ENCODE data around the gene TRAPPC2L.
"Not testable (repeated sequence)": the region's sequence is repeated elsewhere in the genome, so short reads cannot be mapped to it uniquely, and the experiment has no call there.

TRAPPC2L gene

DNA sequence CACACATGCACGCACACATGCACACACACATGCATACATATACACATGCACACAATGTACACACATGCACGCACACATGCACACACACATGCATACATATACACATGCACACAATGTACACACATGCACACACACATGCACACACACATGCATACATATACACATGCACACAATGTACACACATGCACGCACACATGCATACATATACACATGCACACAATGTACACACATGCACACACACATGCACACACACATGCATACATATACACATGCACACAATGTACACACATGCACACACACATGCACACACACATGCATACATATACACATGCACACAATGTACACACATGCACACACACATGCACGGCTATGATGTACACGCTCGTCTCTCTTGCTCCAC is 37.3 kb downstream of the TRAPPC2L start:
- not testable (repeated sequence) for DNase-seq

DNA sequence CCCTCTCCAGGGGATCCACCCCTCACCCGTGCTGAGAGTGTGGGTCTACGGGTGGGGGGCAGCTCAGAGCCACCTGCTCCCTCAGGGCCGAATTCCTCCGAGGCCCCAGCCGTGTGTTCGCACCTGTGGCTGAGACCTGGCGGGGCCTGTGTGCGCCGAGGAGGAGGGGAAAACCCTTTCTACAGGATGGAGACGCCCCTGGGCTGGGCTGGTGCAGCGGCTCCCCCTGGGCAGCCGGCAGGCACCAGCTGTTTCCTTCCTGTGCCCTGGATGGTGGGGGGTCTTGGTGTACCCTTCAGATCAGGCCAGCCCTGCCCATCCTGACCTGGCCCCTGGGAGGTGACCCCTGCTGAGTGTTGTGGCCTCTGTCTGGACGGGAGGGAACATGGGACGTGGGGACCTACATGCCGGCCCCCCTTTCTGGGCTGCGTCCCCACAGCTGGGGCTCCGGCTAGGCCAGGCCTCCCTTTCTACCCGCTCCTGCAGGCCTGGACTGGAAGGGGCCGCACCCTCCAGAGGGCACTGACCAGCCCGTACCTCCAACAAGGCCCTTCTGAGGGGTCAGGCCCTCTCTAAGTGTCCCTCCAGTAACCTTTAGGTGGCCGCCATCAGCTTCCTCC is 37.9 kb downstream of the TRAPPC2L start:
- DNase-seq = no peak

DNA sequence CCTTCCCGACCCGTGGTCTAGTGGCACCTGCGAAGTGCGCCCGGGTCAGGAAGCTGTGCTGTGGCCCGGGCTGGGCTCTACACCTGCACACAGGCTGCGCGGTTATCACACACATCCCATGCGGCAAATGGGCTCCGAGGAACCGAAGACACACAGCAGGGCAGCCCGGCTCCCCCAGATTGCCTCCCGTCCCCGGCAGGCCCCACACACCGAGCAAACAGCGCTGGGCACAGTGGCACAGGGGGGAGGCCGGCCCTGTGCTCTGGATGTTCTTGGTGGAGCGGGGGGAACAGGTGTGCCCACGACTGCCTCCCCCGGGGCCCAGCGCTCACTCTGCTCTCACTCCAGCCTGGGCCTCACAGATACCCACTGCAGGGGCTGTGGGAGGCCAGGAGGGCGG is 38.4 kb downstream of the TRAPPC2L start:
- DNase-seq = no peak

DNA sequence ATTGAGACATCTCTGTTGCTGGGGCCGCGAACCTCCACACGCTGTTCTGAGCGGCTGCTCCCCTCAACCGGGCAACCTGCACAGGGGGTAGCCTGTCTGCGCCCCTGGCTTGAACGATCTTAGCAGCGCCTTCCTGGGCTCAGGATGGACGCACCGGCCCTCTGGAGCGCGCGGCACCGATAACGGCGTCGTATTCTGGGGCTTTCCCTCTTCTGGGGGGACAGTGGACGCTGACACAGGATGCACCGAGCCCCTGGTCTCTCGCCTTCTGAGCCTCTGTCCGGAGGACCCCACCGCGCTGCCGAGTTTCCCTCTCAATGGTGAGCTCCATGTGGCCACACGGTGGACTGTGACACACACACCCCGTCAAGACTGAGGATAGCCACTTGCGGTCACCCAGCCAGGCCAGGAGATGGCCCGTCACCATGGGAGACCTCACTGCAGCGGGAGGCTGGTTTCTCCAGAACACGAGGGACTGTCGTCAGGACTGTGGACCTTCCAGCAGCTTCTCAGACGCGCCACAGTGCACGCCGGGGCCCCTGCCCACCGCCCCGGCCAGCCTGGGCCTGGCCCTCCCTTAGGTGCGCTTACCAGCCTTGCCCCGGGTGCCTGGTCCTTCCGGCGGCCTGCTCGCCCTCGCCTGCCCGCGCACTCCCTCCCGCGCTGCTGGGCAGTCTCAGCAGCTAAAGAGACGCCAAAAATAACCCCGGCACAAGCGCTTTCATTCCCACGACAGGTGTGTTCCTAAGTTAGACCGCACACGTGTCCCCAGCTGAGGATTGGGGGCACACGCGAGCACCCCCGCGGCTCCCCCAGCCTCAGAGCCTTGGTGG is 39.5 kb downstream of the TRAPPC2L start:
- DNase-seq = no peak

DNA sequence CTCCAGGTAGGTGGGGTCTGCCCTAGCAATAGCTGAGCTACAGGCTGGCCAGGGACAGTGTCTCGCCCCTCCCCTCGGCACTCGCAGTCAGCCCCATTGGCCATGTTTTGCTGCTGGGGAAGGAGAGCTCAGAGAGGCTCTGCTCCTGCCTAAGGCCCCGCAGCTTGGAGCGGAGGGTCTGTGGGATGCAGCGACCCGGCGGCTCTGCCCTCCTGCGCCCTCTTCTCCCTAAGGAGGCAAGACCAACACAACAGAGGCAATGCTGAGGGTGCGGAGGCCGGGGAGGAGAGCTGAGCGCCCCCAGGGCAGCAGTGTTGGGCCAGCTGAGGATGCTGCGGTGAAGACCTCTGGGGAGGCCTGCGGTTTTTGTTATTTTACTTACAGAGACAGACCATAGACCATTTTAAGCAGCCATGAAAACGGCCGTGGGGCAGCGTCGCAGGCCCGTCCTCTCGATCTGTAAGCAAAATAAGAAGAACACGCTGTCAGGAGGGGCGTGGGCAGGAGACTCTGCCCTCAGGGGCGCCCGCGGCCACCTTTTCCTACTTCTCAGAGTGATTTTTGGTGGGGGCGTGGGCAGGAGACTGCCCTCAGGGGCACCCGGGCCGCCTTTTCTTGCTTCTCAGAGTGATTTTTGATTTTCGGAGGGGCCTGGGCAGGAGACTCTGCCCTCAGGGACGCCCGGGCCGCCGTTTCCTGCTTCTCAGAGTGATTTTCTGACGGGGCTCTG is 40.9 kb downstream of the TRAPPC2L start:
- no peak for DNase-seq

DNA sequence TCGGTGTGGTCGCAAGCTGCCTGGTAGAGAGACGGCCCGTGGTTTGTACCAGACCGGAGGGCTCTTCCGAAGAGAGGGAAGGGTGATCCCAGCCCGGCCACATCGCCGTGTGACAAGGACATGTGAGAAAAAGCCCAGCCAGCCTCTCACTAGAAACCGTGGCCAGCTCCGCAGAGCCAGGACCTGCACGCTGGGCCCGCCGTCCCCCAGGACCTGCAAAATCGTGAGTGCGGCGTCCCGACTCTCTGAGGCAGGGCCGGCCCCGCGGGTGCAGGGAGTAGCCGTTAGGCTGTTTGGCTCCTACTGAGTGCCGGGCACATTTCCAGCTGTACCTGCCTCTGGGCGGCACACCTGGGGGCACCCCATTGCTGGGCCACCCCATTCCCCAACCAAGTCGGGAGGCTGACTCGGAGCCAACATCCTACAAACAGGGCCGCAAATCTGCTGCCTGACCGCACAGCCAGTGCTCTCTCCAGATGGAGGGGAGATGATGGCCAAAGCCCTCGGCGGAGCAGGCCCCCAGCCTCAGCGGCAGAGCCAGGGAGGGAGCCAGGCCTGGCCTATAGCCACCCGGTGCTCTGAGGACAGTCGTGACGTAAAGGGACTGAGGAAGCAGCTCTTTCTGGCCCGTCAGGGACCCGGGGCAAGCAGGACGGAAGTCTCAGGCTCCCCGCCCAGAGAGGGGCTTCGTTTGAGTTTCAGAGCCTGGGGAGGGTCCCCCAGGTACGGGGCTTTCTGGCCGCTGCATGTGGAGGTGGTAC is 43.2 kb downstream of the TRAPPC2L start:
- no peak for DNase-seq

DNA sequence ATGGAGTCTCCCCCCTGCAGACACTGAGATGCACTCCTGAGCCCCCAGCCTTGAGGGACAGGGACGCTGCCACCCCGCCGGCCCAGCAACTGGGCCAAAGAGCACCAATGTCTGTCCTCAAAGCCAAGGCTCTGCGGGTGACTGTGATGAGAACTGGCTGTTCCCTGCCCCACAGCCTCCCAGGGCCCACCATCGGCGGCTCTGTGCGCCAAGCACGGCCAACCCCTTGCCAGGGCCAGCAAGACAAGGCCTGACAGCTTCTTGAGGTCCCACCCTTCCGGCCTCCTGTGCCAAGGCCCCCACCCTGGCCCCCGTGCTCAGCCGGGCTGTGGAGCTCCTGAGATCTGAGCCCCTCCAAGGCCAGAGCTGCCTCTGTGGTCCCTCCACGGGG is 43.7 kb downstream of the TRAPPC2L start:
- no peak for DNase-seq

DNA sequence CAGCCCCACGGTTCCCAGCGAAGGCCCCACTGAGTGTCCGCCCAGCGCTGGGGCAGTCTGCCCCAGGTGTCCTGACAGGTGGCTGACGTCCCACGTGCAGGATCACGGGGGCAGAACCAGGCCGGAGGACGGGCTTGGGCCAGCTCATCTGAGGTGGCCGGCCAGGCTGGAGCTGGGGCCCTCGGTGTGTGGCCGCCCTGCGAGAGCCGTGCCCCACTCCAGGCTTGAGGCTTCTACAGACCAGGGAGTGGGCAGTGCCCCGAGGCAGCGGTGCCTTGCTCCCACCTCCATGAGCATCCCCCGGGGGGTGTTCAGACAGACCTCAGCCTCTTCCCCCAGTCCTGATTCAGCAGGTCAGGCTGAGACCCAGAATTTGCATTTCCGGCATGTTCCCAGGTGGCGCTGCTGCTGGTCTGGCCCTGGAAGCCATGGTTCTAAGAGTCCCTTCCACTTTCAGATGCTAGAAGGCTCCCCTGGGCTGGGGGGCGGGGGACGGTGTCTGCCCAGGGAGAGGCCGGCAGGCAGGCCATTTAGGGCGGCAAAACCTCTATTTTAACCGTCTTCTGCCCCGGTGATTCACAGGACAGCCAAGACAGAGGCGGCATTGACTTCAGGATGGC is 44.9 kb downstream of the TRAPPC2L start:
- no peak for DNase-seq

DNA sequence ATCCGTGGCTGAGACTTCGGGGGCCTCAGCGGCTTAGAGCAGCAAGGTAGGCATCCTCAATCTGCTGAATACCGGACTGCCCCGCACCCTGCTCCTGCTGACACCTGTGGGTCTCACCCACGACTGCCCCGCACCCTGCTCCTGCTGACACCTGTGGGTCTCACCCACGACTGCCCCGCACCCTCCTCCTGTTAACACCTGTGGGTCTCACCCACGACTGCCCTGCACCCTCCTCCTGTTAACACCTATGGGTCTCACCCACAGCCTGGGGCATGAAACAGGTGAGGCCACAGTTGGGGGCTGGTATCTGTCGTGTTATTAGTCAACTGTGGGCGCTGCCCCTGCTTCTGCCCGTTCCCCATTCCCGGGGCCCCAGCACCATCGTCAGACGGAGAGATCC is 45.8 kb downstream of the TRAPPC2L start:
- DNase-seq = no peak

DNA sequence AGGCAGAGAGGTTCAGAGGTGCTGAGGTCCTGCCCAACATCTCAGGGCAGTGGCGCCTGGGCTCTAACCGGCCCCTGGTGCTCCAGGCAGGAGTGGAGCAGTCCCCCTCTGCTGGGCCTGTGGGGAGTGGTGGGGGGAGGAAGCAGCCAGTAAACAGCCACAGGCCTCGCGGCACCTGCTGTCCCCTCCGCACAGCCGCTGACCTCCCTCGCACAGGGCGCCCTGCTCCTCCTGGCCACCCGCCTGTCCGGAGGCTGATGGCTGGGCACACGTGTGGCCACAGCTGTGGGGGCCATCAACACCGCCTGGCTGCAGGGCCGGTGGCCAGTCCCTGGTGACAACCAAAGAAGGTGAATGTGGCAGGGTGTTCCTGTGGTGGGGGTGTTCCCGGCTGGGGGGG is 46.3 kb downstream of the TRAPPC2L start:
- no peak for DNase-seq

DNA sequence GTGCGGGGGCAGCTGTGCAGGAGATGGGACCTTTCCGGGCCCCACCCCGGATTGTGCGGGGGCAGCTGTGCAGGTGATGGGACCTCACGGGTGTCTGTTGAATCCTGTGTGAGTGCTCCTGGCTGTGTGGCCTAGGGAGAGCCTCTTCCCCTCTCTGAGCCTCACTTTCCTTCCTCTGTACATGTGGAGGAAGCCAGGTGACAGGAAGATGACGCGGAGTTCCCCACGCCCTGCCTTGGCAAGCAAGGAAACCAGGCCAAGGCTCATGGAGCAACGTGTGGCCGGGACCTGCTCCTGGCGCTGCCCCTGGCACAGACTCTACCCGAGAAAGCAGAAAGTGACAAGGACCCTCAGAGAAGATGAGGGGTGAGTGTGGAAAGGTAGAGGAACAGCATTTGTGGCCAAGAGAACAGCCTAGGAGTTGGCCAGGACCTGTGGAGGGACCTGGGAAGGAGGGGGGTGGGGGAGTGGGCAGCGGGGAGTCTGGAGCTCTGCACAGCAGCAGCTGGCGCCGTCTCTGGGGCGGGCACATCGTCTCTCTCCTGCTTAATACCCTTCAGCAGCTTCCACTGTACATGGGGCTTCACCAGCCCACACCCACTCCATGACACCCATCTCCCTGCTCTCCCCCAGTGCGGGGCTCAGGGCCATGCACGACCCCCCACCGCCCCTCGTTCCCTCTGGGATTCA is 47.9 kb downstream of the TRAPPC2L start:
- no peak for DNase-seq

DNA sequence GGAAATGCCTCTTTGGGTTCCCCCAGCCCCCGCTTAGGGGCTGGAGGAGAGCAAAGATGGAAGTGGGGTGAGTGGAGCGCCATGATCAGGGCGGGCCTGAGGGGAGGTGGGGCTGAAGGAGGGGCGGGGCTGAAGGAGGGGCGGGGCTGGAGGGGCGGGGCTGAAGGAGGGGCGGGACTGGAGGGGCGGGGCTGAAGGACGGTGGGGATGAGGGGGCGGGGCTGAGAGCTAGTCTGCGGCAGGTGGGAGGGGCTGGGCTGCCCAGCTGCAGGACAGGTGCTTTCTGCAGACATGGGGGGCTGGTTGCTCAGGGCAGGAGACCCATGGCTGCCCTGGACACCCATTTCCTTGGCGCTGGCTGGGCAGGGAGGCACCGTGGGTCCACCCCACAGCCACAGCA is 48.6 kb downstream of the TRAPPC2L start:
- DNase-seq = no peak

DNA sequence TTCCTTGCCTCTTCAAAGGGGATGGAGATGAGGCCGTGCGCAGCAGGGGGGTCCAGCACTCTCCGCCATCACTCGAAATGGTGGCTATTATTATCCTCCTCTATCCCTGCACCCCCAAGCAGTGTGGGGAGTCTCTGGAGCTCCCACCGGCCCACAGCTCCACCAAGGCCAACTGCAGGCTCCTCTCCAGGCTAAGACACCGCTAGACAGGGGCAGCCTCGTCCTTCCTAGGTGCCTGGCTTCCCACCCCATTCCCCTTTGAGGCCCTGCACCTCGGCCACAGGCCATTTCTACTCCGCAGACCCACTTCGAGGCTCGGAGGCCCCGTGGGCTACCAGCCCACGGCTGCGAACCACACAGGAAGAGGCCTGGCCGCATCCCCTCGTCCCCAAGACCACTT is 49.1 kb downstream of the TRAPPC2L start:
- DNase-seq = no peak

DNA sequence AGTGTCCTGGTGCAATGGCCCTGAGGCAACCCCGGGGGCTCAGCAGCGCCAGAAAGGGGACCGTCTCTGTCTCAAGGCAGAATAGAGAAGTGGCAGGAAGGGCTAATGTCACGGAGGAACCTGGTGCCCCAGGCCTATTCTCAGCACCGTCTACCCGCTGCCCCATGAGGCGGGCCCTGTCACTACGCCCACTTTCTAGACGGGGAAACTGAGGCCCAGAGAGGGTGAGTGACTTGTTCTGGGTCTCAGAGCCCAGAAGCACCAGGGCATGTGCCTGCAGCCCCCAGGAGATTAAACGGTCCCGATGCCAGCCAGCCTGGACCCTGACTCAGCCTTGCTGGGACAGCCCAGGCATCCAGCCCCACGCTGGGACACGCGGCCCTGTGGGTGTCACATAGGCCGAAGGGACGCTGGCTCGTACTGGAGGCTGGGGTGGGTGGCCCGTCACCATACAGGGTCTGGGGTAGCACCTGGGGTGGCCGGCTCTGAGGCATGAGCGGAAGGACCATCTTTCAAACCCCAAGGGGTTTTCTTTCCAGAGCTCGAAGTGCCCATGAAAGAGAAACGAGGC is 49.7 kb downstream of the TRAPPC2L start:
- DNase-seq = no peak

DNA sequence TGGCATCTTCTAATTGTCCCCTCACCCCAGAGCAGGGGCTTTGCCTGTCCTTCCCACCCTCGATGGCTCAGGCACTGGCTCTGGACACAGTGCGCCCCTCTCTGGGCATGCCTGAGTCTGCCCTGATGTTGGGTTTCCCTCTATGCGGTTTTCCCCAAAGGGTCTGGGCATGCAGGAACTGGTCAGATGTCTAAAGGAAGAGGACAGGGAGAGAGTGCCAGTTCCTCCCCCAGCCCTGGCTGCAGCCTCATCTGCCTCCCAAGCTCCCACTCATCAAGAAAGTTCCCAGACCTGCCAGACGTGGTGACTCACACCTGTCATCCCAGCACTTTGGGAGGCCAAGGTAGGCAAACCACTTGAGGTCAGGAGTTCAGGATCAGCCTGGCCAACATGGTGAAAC is 50.8 kb downstream of the TRAPPC2L start:
- DNase-seq = no peak

DNA sequence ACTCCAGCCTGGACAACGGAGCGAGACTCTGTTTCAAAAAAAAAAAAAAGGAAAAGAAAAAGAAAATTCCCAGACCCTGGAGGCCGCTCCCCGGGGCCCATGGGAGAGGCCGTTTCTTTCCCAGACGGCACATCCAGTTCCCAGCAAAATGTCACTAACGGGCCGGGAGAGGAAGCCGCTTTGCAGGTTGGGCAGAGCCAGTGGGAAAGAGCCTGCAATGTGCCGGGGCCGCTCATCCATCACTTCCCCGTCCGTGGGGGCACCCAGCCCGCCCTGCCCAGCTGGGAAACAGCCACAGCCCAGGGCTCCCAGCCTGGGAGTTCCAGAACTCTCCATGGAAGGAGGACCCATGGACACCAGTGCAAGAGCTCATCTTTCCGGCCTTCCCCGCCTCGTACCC is 51.4 kb downstream of the TRAPPC2L start:
- DNase-seq = no peak

DNA sequence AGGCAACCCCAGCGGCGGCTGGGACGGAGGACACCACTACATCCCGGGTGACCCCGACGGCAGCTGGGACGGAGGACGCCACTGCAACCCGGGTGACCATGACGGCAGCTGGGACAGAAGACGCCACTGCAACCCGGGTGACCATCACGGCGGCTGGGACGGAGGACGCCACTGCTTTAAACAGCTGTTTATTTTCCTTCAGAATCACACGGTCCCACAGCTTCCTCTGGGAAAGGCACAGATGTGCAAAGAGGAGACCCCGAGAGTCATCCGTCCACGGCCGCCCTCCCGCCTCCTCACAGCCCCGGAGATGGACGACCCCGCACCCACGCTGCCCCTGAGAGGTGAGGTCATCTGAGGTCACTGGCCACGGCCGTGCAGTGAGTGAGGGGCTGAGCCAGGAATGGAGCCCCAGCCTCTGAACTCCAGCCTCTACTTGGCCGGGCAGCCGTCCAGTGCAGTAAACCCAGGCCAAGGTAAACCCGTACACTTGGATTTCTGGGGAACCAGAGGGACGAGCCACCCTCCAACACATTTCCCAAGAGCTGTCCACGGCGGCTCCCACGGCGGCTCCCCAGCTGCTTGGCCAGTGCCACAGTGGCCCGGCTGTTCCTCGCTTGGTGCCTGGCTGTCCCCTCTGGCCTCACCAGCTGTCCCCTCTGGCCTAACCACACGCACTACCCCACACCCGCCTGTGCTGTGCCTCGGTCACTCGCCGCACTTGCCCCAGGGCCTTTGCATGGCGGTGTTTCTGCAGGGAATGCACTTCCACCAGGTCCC is 52.7 kb downstream of the TRAPPC2L start:
- no peak for DNase-seq

DNA sequence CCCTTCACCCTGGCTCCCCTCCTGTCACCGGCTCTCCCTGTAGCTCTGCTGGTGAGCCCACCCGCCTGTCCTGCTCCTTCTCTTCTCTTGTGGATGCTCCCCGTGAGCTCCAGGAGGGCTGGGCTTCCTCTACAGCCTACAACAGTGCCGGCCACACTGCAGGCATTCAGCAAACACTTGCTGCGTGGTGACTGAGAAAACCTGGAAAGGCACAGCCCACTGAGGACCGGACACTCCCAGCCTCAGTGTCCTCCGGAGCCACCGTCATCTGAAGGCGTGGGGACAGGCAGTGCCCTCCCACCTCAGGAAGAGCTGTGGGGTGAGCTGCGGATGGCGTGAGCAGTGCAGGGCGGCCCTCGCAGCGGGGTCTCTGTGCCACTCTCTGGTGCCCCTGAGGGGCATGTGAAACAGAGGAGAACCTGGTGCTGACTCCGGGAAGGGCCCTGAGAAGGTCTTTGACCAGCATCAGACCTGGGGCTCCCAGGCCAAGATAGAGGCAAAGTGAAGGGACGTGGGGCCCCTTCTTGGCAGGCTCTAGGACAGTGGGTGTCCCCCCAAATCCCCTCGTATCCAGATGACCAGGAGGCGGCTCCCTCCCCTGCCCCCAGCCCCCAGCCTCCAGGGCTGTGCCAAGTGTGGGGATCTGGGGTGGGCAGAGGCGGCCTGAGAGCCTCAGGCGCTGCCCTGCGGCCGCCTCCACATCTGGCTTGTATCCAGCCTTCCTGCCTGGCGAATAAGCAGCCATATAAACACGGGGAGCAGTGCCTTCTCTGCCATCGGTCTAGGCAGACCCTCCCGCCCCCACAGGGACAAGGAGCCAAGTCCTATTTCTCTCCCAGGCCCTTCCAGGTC is 53.6 kb downstream of the TRAPPC2L start:
- DNase-seq = no peak

DNA sequence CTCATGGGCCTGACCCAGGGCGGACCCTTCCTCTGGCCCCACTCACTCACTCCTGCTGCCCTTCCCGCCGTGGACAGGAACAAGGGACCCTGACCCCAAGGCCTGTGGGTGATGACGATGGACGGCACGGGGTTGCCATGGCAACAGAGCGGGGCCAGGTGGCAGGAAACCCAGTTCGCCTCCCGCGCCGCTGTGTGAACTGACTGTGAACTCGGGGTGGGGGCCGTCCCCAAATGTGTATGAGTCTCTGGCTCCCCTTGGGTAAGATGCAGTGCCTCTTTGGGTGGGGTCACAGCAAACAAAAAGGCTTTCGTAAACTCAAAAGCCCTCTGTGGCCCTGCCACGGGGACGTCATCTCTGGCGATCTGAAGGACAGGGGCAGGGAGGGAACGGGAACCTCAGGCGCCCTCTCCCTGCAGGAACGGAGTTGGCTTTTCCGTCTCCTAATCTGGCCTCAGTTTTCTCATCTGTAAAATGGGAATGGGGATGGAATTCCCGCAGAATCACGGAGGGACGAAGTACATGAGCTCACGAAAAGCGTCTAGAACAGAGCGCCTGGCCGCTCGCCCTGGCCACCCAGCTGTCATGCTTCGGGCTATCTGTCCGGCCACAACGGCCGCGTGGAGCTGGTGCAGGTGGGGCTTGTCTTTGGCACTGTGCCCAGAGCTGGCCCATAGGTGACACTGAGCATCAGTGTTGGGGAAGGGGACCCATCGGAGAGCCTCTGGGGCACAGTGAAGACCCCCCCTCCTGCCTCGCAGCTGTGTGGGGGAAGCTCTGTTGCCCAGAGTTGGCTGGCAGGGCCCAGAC is 54.4 kb downstream of the TRAPPC2L start:
- DNase-seq = no peak

Data from activated CD4-positive, alpha-beta T cell treated with anti-CD3 and anti-CD28 coated beads for 4 hours (primary cell).